HepG2 (cell line): ENCODE measurements around the gene MYO18B.

Experiments used
- CTCF ChIP-seq: sonication (generic); formaldehyde crosslinking; IDR thresholded peaks from 2 replicates; pipeline ENCODE4 v1.5.0; 2020; ENCODE audit warnings: mild to moderate bottlenecking, missing genetic modification reagents, moderate library complexity
- KLF16 ChIP-seq, 2 experiments: sonication (generic) in 1 of 2; formaldehyde crosslinking in 1 of 2; IDR thresholded peaks; 2 replicates each; pipeline versions ENCODE4 v1.6.1 to v1.8.0; 2016 to 2023; ENCODE audit warnings: missing genetic modification reagents in 2 of 2, missing compliant biosample characterization in 1 of 2
- ZFX ChIP-seq: sonication (generic); formaldehyde crosslinking; IDR thresholded peaks from 2 replicates; pipeline ENCODE4 v1.4.0; 2020; ENCODE audit warnings: mild to moderate bottlenecking, low read depth, missing genetic modification reagents, moderate library complexity
- ZZZ3 ChIP-seq: sonication (generic); formaldehyde crosslinking; IDR thresholded peaks from 2 replicates; pipeline ENCODE4 v1.4.0; 2020; ENCODE audit warnings: missing genetic modification reagents, mild to moderate bottlenecking, borderline replicate concordance
- TF ChIP-seq, protein P1 (sequence below): sonication (generic); formaldehyde crosslinking; IDR thresholded peaks from 2 replicates; pipeline ENCODE4 v1.4.0; 2020; ENCODE audit warnings: missing genetic modification reagents, borderline replicate concordance

GRCh38 chr22:25815561-25815960 is 73.6 kb downstream of the MYO18B start:
- TF ChIP-seq KLF16 (CRISPR knock-in tag; IDR thresholded peaks at IDR 0.05): no peak
- TF ChIP-seq ZZZ3: no peak
- TF ChIP-seq, protein P1, sequence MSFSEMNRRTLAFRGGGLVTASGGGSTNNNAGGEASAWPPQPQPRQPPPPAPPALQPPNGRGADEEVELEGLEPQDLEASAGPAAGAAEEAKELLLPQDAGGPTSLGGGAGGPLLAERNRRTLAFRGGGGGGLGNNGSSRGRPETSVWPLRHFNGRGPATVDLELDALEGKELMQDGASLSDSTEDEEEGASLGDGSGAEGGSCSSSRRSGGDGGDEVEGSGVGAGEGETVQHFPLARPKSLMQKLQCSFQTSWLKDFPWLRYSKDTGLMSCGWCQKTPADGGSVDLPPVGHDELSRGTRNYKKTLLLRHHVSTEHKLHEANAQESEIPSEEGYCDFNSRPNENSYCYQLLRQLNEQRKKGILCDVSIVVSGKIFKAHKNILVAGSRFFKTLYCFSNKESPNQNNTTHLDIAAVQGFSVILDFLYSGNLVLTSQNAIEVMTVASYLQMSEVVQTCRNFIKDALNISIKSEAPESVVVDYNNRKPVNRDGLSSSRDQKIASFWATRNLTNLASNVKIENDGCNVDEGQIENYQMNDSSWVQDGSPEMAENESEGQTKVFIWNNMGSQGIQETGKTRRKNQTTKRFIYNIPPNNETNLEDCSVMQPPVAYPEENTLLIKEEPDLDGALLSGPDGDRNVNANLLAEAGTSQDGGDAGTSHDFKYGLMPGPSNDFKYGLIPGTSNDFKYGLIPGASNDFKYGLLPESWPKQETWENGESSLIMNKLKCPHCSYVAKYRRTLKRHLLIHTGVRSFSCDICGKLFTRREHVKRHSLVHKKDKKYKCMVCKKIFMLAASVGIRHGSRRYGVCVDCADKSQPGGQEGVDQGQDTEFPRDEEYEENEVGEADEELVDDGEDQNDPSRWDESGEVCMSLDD: no peak
- no peak for TF ChIP-seq ZFX (CRISPR knock-in tag)
- TF ChIP-seq CTCF: no peak
